ENCODE data around the gene ATP10D. TPM values are rescaled to one million over a fixed set of nuclear protein-coding genes. Genes with fewer than 3 reads are reported as not detected.

Gene ATP10D
- total RNA-seq, 1 experiment from 2014 or later = 3.8 TPM

GRCh38 chr4:47482326-47482725 lies 2.7 kb upstream of the ATP10D start:
- no peak for TF ChIP-seq CTCF (conservative IDR thresholded peaks at IDR 0.05)
- H3K14ac ChIP-seq (ENCODE audit: insufficient read depth, low read length) = no peak overlapping the region
- H3K9ac ChIP-seq (ENCODE audit: extremely low read depth, insufficient read length, low read length) = no peak overlapping the region
- H3K79me1 ChIP-seq (ENCODE audit: insufficient read depth, low read depth, low read length, poor library complexity, severe bottlenecking) = no peaks in the 10 kb centered on the region
- H2AFZ ChIP-seq (ENCODE audit: low read length) = no peak overlapping the region
- Mint-ChIP-seq H3K27me3 (ENCODE audit: low read depth) (peaks cover 12% of the 10 kb centered on the region), H3K9me3 (no peaks in the 10 kb centered on the region), H3K4me3 (no peak overlapping the region), H3K36me3 (ENCODE audit: insufficient read depth in 1 of 3, low read depth in 3 of 3) (no peaks in the 10 kb centered on the region), H3K4me1 (peaks cover 8 to 16% of the 10 kb centered on the region in 2 experiments), H3K27ac (no peak overlapping the region)
- H4K20me1 ChIP-seq (ENCODE audit: control insufficient read depth, insufficient read depth, insufficient read length) = no peaks in the 10 kb centered on the region
- H4K5ac ChIP-seq (ENCODE audit: insufficient read length, low read depth, low read length) = no peak overlapping the region
- WGBS (ENCODE audit: extremely low coverage, insufficient read length, low lambda C conversion rate) = no CpG with 5 or more reads among the region's 4 CpGs
- H3K79me2 ChIP-seq (ENCODE audit: insufficient read depth, low read length) = no peaks in the 10 kb centered on the region
- no peaks in the 10 kb centered on the region for H3K4me1 ChIP-seq (ENCODE audit: insufficient read depth, low read length)
- no peaks in the 10 kb centered on the region for H3K9me3 ChIP-seq (ENCODE audit: control insufficient read depth, low read depth, low read length)
- no peak overlapping the region for H3K4ac ChIP-seq (ENCODE audit: low read depth, low read length)
- H2BK120ac ChIP-seq (ENCODE audit: low read depth, low read length, poor library complexity, severe bottlenecking) = no peak overlapping the region
- no peak overlapping the region for H2BK12ac ChIP-seq (ENCODE audit: insufficient read length, low read depth, low read length)
- no peak for DNase-seq
- peaks cover 7% of the 10 kb centered on the region for H3K23me2 ChIP-seq (ENCODE audit: insufficient read length, low read depth, low read length, poor library complexity, severe bottlenecking)
- no peak overlapping the region for H3K18ac ChIP-seq (ENCODE audit: insufficient read length, low read depth, low read length)
- H2BK20ac ChIP-seq (ENCODE audit: low read depth, low read length, poor library complexity, severe bottlenecking) = no peak overlapping the region
- no peak overlapping the region for H3K4me2 ChIP-seq (ENCODE audit: insufficient read depth, insufficient read length, low read length)
- no peak overlapping the region for H3T11ph ChIP-seq (ENCODE audit: low read length)
- H3K56ac ChIP-seq (ENCODE audit: insufficient read length, low read depth, low read length) = no peak overlapping the region
- H2BK15ac ChIP-seq (ENCODE audit: low read depth, low read length) = no peak overlapping the region
- no peak overlapping the region for H4K8ac ChIP-seq (replicated peaks; ENCODE audit: insufficient read length, low read depth, low read length)
- H3K27ac ChIP-seq (ENCODE audit: insufficient read length, low read depth, low read length) = no peak overlapping the region
- no peaks in the 10 kb centered on the region; the same call in 1 of the 2 replicates for H3K27me3 ChIP-seq (ENCODE audit: insufficient read depth, low read length)
- no peak overlapping the region for H2AK5ac ChIP-seq (ENCODE audit: insufficient read length, low read length)
- H2BK5ac ChIP-seq (ENCODE audit: insufficient read length, low read length) = no peak overlapping the region
- H4K91ac ChIP-seq (ENCODE audit: insufficient read length, low read depth, low read length) = no peak overlapping the region
- H3K23ac ChIP-seq (ENCODE audit: insufficient read length, low read depth, low read length) = no peak overlapping the region
